Neuronal stem cell (in vitro differentiated cells): ENCODE measurements around the gene HAX1.

Source experiments
- DNase-seq: peaks from one replicate; pipeline ENCODE4 v3.0.0-alpha.2; 2013; ENCODE audit warnings: low spot score
- H2AFZ ChIP-seq: one replicate; pipeline ENCODE4 v1.6.1; 2013; ENCODE audit warnings: mild to moderate bottlenecking, low read length, inconsistent platforms
- H2AK5ac ChIP-seq: 2 replicates; pipeline ENCODE4 v1.6.1; 2013; ENCODE audit warnings: low read depth, mild to moderate bottlenecking, inconsistent platforms, low read length, moderate library complexity, mixed read lengths
- H2BK120ac ChIP-seq: 2 replicates; pipeline ENCODE4 v1.6.1; 2013; ENCODE audit warnings: low read depth, mild to moderate bottlenecking, inconsistent platforms, low read length, moderate library complexity, mixed read lengths
- H2BK12ac ChIP-seq: one replicate; pipeline ENCODE4 v1.6.1; 2013; ENCODE audit warnings: low read length, inconsistent platforms
- H2BK15ac ChIP-seq: 2 replicates; pipeline ENCODE4 v1.6.1; 2013; ENCODE audit warnings: mild to moderate bottlenecking, low read length, inconsistent platforms, mixed read lengths
- H2BK5ac ChIP-seq: one replicate; pipeline ENCODE4 v1.6.1; 2013; ENCODE audit warnings: inconsistent platforms, mild to moderate bottlenecking, low read length, moderate library complexity
- H3K14ac ChIP-seq: one replicate; pipeline ENCODE4 v1.6.1; 2013; ENCODE audit warnings: low read length, inconsistent platforms
- H3K18ac ChIP-seq: 2 replicates; pipeline ENCODE4 v1.6.1; 2013; ENCODE audit warnings: low read length, inconsistent platforms
- H3K23ac ChIP-seq: 2 replicates; pipeline ENCODE4 v1.6.1; 2013; ENCODE audit warnings: low read depth, mild to moderate bottlenecking, mixed read lengths, low read length, inconsistent platforms; ENCODE audit not compliant: poor library complexity
- H3K27ac ChIP-seq: replicated peaks from 3 replicates; pipeline ENCODE4 v1.5.1; 2013; ENCODE audit warnings: low read length, inconsistent platforms
- H3K27me3 ChIP-seq, 3 experiments: 2 replicates each; pipeline ENCODE4 v1.6.1; 2013; ENCODE audit warnings: low read length in 3 of 3, mild to moderate bottlenecking in 2 of 3, inconsistent platforms in 1 of 3, low read depth in 1 of 3, mixed read lengths in 1 of 3, moderate library complexity in 1 of 3; ENCODE audit not compliant: control insufficient read depth in 3 of 3, insufficient read depth in 3 of 3
- H3K36me3 ChIP-seq, 2 donors: replicated peaks in 1 of 2; 2 replicates each; pipeline ENCODE4 v1.6.1; 2013; ENCODE audit warnings: low read length in 2 of 2; ENCODE audit not compliant: control insufficient read depth in 2 of 2, insufficient read depth in 2 of 2
- H3K4ac ChIP-seq: 2 replicates; pipeline ENCODE4 v1.6.1; 2013; ENCODE audit warnings: inconsistent platforms, mild to moderate bottlenecking, low read length, moderate library complexity
- H3K4me1 ChIP-seq, 2 donors: 1 replicate in 1 of 2; 2 replicates in 1 of 2; pipeline ENCODE4 v1.6.1; 2013; ENCODE audit warnings: low read length in 2 of 2, low read depth in 1 of 2; ENCODE audit not compliant: control insufficient read depth in 2 of 2, insufficient read depth in 1 of 2
- H3K4me2 ChIP-seq: one replicate; pipeline ENCODE4 v1.6.1; 2013; ENCODE audit warnings: mild to moderate bottlenecking, low read length, inconsistent platforms; ENCODE audit not compliant: insufficient read depth, poor library complexity, severe bottlenecking
- H3K4me3 ChIP-seq, 2 donors: 2 replicates each; pipeline ENCODE4 v1.5.1; 2013; ENCODE audit warnings: low read length in 2 of 2, mild to moderate bottlenecking in 2 of 2, inconsistent platforms in 1 of 2, moderate library complexity in 1 of 2
- H3K79me1 ChIP-seq: one replicate; pipeline ENCODE4 v1.6.1; 2013; ENCODE audit warnings: low read depth, mild to moderate bottlenecking, inconsistent platforms, low read length, moderate library complexity
- H3K9ac ChIP-seq: one replicate; pipeline ENCODE4 v1.6.1; 2013; ENCODE audit warnings: mild to moderate bottlenecking, low read depth, low read length, inconsistent platforms; ENCODE audit not compliant: poor library complexity
- H3K9me3 ChIP-seq, 2 donors: replicated peaks in 1 of 2; 2 replicates each; pipeline versions ENCODE3 to v1.6.1; 2013; ENCODE audit warnings: low read length in 2 of 2, mild to moderate bottlenecking in 2 of 2, inconsistent platforms in 1 of 2, low read depth in 1 of 2, mixed read lengths in 1 of 2, moderate library complexity in 1 of 2; ENCODE audit not compliant: control insufficient read depth in 2 of 2, insufficient read depth in 1 of 2
- H4K8ac ChIP-seq: one replicate; pipeline ENCODE4 v1.6.1; 2013; ENCODE audit warnings: low read depth, mild to moderate bottlenecking, inconsistent platforms, low read length, moderate library complexity
- H4K91ac ChIP-seq: one replicate; pipeline ENCODE4 v1.6.1; 2013; ENCODE audit warnings: low read length, low read depth, mild to moderate bottlenecking, inconsistent platforms; ENCODE audit not compliant: poor library complexity
- WGBS, 2 donors: extraction: QIAGEN DNeasy Blood & Tissue Kit; methylation state at CpG; one replicate each; pipeline ENCODE4 v1.1.7; 2013; ENCODE audit warnings: missing lambda C conversion rate in 2 of 2, mixed read lengths in 1 of 2; ENCODE audit not compliant: insufficient read length in 2 of 2, insufficient replicate concordance in 1 of 2; ENCODE audit errors: extremely low coverage in 2 of 2; 5-methylcytosine and 5-hydroxymethylcytosine counted together

The HAX1 gene

GRCh38 chr1:154253671-154254070, 18.8 kb upstream of the HAX1 start:
- H3K36me3 ChIP-seq: peaks cover 59 to 100% of the 10 kb centered on the region in 2 donors

GRCh38 chr1:154256686-154257085, 15.7 kb upstream of the HAX1 start:
- H3K14ac ChIP-seq: no peak overlapping the region
- H3K4ac ChIP-seq: no peak overlapping the region
- peaks cover 59 to 100% of the 10 kb centered on the region in 2 donors for H3K36me3 ChIP-seq
- H3K9ac ChIP-seq: no peak overlapping the region
- no peaks in the 10 kb centered on the region for H3K4me1 ChIP-seq
- H2AK5ac ChIP-seq: no peak overlapping the region
- H2BK5ac ChIP-seq: no peak overlapping the region
- no peaks in the 10 kb centered on the region for H3K9me3 ChIP-seq
- H3K4me3 ChIP-seq: peak overlapping the region in 1 of 2 donors; percentile 46
- H3K18ac ChIP-seq: no peak overlapping the region
- H4K91ac ChIP-seq: no peak overlapping the region
- H3K23ac ChIP-seq: no peak overlapping the region
- no peaks in the 10 kb centered on the region for H3K27me3 ChIP-seq
- H3K27ac ChIP-seq: no peak overlapping the region
- no peak overlapping the region for H3K4me2 ChIP-seq
- H2BK12ac ChIP-seq: no peak overlapping the region
- H2BK120ac ChIP-seq: no peak overlapping the region
- no peak overlapping the region for H2AFZ ChIP-seq
- no peak overlapping the region for H4K8ac ChIP-seq
- no peaks in the 10 kb centered on the region for H3K79me1 ChIP-seq
- DNase-seq: no peak
- H2BK15ac ChIP-seq: no peak overlapping the region

More at GRCh38 chr1:154253671-154254070, 18.8 kb upstream of the HAX1 start:
- H3K4me1 ChIP-seq: no peaks in the 10 kb centered on the region
- H2BK15ac ChIP-seq: no peak overlapping the region
- H3K9ac ChIP-seq: no peak overlapping the region
- H3K27me3 ChIP-seq: no peaks in the 10 kb centered on the region
- H3K18ac ChIP-seq: no peak overlapping the region
- H3K9me3 ChIP-seq: no peaks in the 10 kb centered on the region
- H3K14ac ChIP-seq: no peak overlapping the region
- DNase-seq: no peak
- H4K8ac ChIP-seq: no peak overlapping the region
- no peak overlapping the region for H2BK120ac ChIP-seq
- H2AK5ac ChIP-seq: no peak overlapping the region
- no peak overlapping the region for H3K4ac ChIP-seq
- no peak overlapping the region for H3K23ac ChIP-seq
- H3K27ac ChIP-seq: no peak overlapping the region
- WGBS, 2 donors: no CpG with 5 or more reads among the region's 7 CpGs
- H4K91ac ChIP-seq: no peak overlapping the region
- H3K4me3 ChIP-seq: no peak overlapping the region
- H2BK12ac ChIP-seq: no peak overlapping the region
- no peak overlapping the region for H2AFZ ChIP-seq
- H3K4me2 ChIP-seq: no peak overlapping the region
- no peak overlapping the region for H2BK5ac ChIP-seq
- H3K79me1 ChIP-seq: no peaks in the 10 kb centered on the region

- H3K4me2 ChIP-seq: no peak overlapping the region
- no peak overlapping the region for H3K9ac ChIP-seq
- no peak for DNase-seq
- no peak overlapping the region for H3K4me3 ChIP-seq
- no peak overlapping the region for H2AFZ ChIP-seq
- H3K4me1 ChIP-seq: no peaks in the 10 kb centered on the region
- H3K23ac ChIP-seq: no peak overlapping the region
- no peak overlapping the region for H4K91ac ChIP-seq
- H3K27ac ChIP-seq: no peak overlapping the region
- no peak overlapping the region for H2BK5ac ChIP-seq
- H3K79me1 ChIP-seq: no peaks in the 10 kb centered on the region
- no peak overlapping the region for H3K14ac ChIP-seq
- H4K8ac ChIP-seq: no peak overlapping the region
- H2BK15ac ChIP-seq: no peak overlapping the region
- no peak overlapping the region for H3K4ac ChIP-seq
- H2BK12ac ChIP-seq: no peak overlapping the region
- no peaks in the 10 kb centered on the region for H3K27me3 ChIP-seq
- no CpG with 5 or more reads among the region's 2 CpGs for WGBS, 2 donors
- no peak overlapping the region for H2AK5ac ChIP-seq
- H3K18ac ChIP-seq: no peak overlapping the region
- H3K9me3 ChIP-seq: no peaks in the 10 kb centered on the region
- H2BK120ac ChIP-seq: no peak overlapping the region
- peaks cover 66 to 100% of the 10 kb centered on the region in 2 donors for H3K36me3 ChIP-seq
Measured at GRCh38 chr1:154258784-154259183, 13.6 kb upstream of the HAX1 start.

- Histone ChIP-seq H2BK120ac (no peak overlapping the region), H2BK12ac (no peak overlapping the region), H3K79me1 (no peaks in the 10 kb centered on the region), H3K14ac (no peak overlapping the region), H3K27me3 (no peaks in the 10 kb centered on the region), H2AK5ac (no peak overlapping the region), H4K8ac (no peak overlapping the region), H4K91ac (no peak overlapping the region), H3K4me2 (no peak overlapping the region), H3K23ac (no peak overlapping the region), H3K18ac (no peak overlapping the region), H3K36me3 (peaks cover 62 to 100% of the 10 kb centered on the region in 2 donors), H3K27ac (no peak overlapping the region), H2BK15ac (no peak overlapping the region), H3K9me3 (no peaks in the 10 kb centered on the region), H2BK5ac (no peak overlapping the region), H3K9ac (no peak overlapping the region), H2AFZ (no peak overlapping the region), H3K4me1 (no peaks in the 10 kb centered on the region), H3K4me3 (no peak overlapping the region), H3K4ac (no peak overlapping the region)
- no peak for DNase-seq
- no CpG with 5 or more reads among the region's 1 CpG for WGBS, 2 donors
Measured at GRCh38 chr1:154260127-154260526, 12.3 kb upstream of the HAX1 start.
